Liver (tissue), 9 donors: Measurements from ENCODE around the gene ARHGEF39. TPM values are rescaled to one million over a fixed set of nuclear protein-coding genes. Genes with fewer than 3 reads are reported as not detected.

Experiments used
- DNase-seq: peaks from one replicate; pipeline ENCODE4 v3.0.0-alpha.2; 2017; ENCODE audit warnings: low spot score
- H3K27ac ChIP-seq, 2 donors: one replicate each; pipeline ENCODE4 v1.7.0; 2013; ENCODE audit warnings: inconsistent platforms in 2 of 2, low read length in 2 of 2, control low read depth in 1 of 2, low read depth in 1 of 2, mild to moderate bottlenecking in 1 of 2
- H3K27me3 ChIP-seq, 4 donors: one replicate each; pipeline versions ENCODE4 v1.6.1 to v1.7.0; 2013; ENCODE audit warnings: low read length in 3 of 4, inconsistent platforms in 1 of 4, mild to moderate bottlenecking in 1 of 4, moderate library complexity in 1 of 4; ENCODE audit not compliant: control insufficient read depth in 4 of 4, insufficient read depth in 4 of 4
- H3K36me3 ChIP-seq, 4 donors: one replicate each; pipeline versions ENCODE4 v1.6.1 to v1.7.0; 2013; ENCODE audit warnings: low read length in 3 of 4, mild to moderate bottlenecking in 3 of 4, low read depth in 1 of 4, moderate library complexity in 1 of 4; ENCODE audit not compliant: control insufficient read depth in 4 of 4, insufficient read depth in 3 of 4
- H3K4me1 ChIP-seq, 4 donors: one replicate each; pipeline versions ENCODE4 v1.6.1 to v1.7.0; 2013; ENCODE audit warnings: low read length in 3 of 4, mild to moderate bottlenecking in 3 of 4, moderate library complexity in 1 of 4; ENCODE audit not compliant: control insufficient read depth in 4 of 4, insufficient read depth in 4 of 4
- H3K4me3 ChIP-seq, 3 donors: one replicate each; pipeline versions ENCODE4 v1.6.1 to v1.7.0; 2013; ENCODE audit warnings: low read length in 3 of 3, control low read depth in 1 of 3, low read depth in 1 of 3, mild to moderate bottlenecking in 1 of 3
- H3K9ac ChIP-seq, 2 donors: one replicate each; pipeline ENCODE4 v1.7.0; 2013; ENCODE audit warnings: low read length in 2 of 2, mild to moderate bottlenecking in 2 of 2, moderate library complexity in 2 of 2, control low read depth in 1 of 2, low read depth in 1 of 2
- H3K9me3 ChIP-seq, 4 donors: one replicate each; pipeline versions ENCODE4 v1.6.1 to v1.7.0; 2013; ENCODE audit warnings: low read length in 3 of 4; ENCODE audit not compliant: control insufficient read depth in 4 of 4
- ATF3 ChIP-seq: IDR thresholded peaks from 2 replicates; pipeline ENCODE4 v1.6.1; 2016; ENCODE audit warnings: antibody characterized with exemption
- CTCF ChIP-seq: fragments of 150-350 bp; IDR thresholded peaks from 2 replicates; pipeline ENCODE4 v1.5.1; 2017; ENCODE audit warnings: improper control_type of control experiment, low read depth, low read length; ENCODE audit not compliant: missing input control
- EGR1 ChIP-seq, 2 donors: IDR thresholded peaks; 2 replicates each; pipeline ENCODE4 v1.6.1; 2016 to 2018; ENCODE audit warnings: antibody characterized with exemption in 2 of 2, low read depth in 2 of 2
- FOXA1 ChIP-seq: IDR thresholded peaks from 2 replicates; pipeline ENCODE4 v1.6.1; 2016; ENCODE audit warnings: antibody characterized with exemption
- FOXA2 ChIP-seq: IDR thresholded peaks from 2 replicates; pipeline ENCODE4 v1.6.1; 2016; ENCODE audit warnings: antibody characterized with exemption
- GABPA ChIP-seq, 2 donors: IDR thresholded peaks in 1 of 2; conservative IDR thresholded peaks in 1 of 2; 2 replicates each; pipeline ENCODE4 v1.6.1; 2016; ENCODE audit warnings: antibody characterized with exemption in 2 of 2, mild to moderate bottlenecking in 1 of 2, moderate library complexity in 1 of 2
- HNF4A ChIP-seq, 2 donors: conservative IDR thresholded peaks; 2 replicates each; pipeline ENCODE4 v1.6.1; 2016; ENCODE audit warnings: antibody characterized with exemption in 2 of 2, mild to moderate bottlenecking in 2 of 2
- HNF4G ChIP-seq: IDR thresholded peaks from 2 replicates; pipeline ENCODE4 v1.6.1; 2016; ENCODE audit warnings: antibody characterized with exemption
- JUND ChIP-seq, 2 donors: IDR thresholded peaks; 2 replicates each; pipeline ENCODE4 v1.6.1; 2016; ENCODE audit warnings: antibody characterized with exemption in 2 of 2
- MAX ChIP-seq: IDR thresholded peaks from 2 replicates; pipeline ENCODE4 v1.6.1; 2016; ENCODE audit warnings: antibody characterized with exemption
- NR2F2 ChIP-seq: IDR thresholded peaks from 2 replicates; pipeline ENCODE4 v1.6.1; 2016; ENCODE audit warnings: antibody characterized with exemption
- RAD21 ChIP-seq, 2 donors: IDR thresholded peaks; 2 replicates each; pipeline ENCODE4 v1.6.1; 2016; ENCODE audit warnings: antibody characterized with exemption in 2 of 2, mild to moderate bottlenecking in 2 of 2
- REST ChIP-seq: IDR thresholded peaks from 2 replicates; pipeline ENCODE4 v1.6.1; 2016; ENCODE audit warnings: antibody characterized with exemption, mild to moderate bottlenecking
- RXRA ChIP-seq, 2 donors: IDR thresholded peaks; 2 replicates each; pipeline ENCODE4 v1.6.1; 2017 to 2018; ENCODE audit warnings: antibody characterized with exemption in 2 of 2, mild to moderate bottlenecking in 1 of 2
- SP1 ChIP-seq: IDR thresholded peaks from 2 replicates; pipeline ENCODE4 v1.6.1; 2018; ENCODE audit warnings: antibody characterized with exemption, mild to moderate bottlenecking
- TAF1 ChIP-seq: conservative IDR thresholded peaks from 2 replicates; pipeline ENCODE4 v1.6.1; 2016; ENCODE audit warnings: antibody characterized with exemption, mild to moderate bottlenecking
- YY1 ChIP-seq: IDR thresholded peaks from 2 replicates; pipeline ENCODE4 v1.6.1; 2016; ENCODE audit warnings: antibody characterized with exemption, mild to moderate bottlenecking
- ZBTB33 ChIP-seq: IDR thresholded peaks from 2 replicates; pipeline ENCODE4 v1.6.1; 2016; ENCODE audit warnings: antibody characterized with exemption
- WGBS: extraction: QIAGEN DNeasy Blood & Tissue Kit; methylation state at CpG from one replicate; pipeline ENCODE4 v1.1.7; 2013; 5-methylcytosine and 5-hydroxymethylcytosine counted together
- polyA plus RNA-seq, 2 donors: library from polyadenylated mRNA; stranded (reverse) in 1 of 2; unstranded in 1 of 2; fragments of 200-250 nt in 1 of 2; fragments of >200 nt in 1 of 2; fragmentation: Nextera tagmentation in 1 of 2; extraction: Ambion mirVana in 1 of 2; gene quantifications; one replicate each; pipeline versions ENCODE4 v1.2.1 to v1.2.3, GENCODE V29; 2013 to 2015
- total RNA-seq, 2 donors: library from RNA; depleted of rRNA; stranded (reverse); fragments of >200 nt; gene quantifications; one replicate each; pipeline ENCODE4 v1.2.3, GENCODE V29; 2014
- donor health status: healthy.
- donor health status: healthy.
- donor health status: healthy.
- donor health status: healthy.
- donor health status: healthy.

The ARHGEF39 gene
- total and polyA plus RNA-seq, 4 donors = under 0.01 to 7.4 (median 0.74) TPM

GRCh38 chr9:35673132-35674024 lies 8.4 kb upstream of the ARHGEF39 start, which contains the start of gene CA9:
CA9 (plus strand) TSS chr9:35673928; CDS start chr9:35673960, 32 bp downstream.
- TF ChIP-seq HNF4G = no peak
- no peak for TF ChIP-seq RAD21 (IDR thresholded peaks at IDR 0.05)
- TF ChIP-seq TAF1 = no peak
- no peak for TF ChIP-seq ZBTB33
- no peak for TF ChIP-seq HNF4A (conservative IDR thresholded peaks at IDR 0.05)
- no peak for TF ChIP-seq RXRA (IDR thresholded peaks at IDR 0.05)
- TF ChIP-seq ATF3 = no peak
- no peak for TF ChIP-seq FOXA1
- no peak for TF ChIP-seq YY1
- TF ChIP-seq CTCF = no peak
- TF ChIP-seq NR2F2 = no peak
- no peak for TF ChIP-seq GABPA (IDR thresholded peaks at IDR 0.05 in 1 of 2, conservative IDR thresholded peaks at IDR 0.05 in 1 of 2)
- TF ChIP-seq REST = no peak
- TF ChIP-seq MAX = no peak
- no peak for TF ChIP-seq EGR1 (IDR thresholded peaks at IDR 0.05; ENCODE audit: low read depth in 2 of 2)
- no peak for TF ChIP-seq JUND (IDR thresholded peaks at IDR 0.05)
- TF ChIP-seq SP1 = no peak
- TF ChIP-seq FOXA2 = no peak
- Histone ChIP-seq H3K27me3 (no peaks in the 10 kb centered on the region), H3K4me1 (peaks cover 6 to 17% (median 14%) of the 10 kb centered on the region in 4 donors), H3K9me3 (no peaks in the 10 kb centered on the region), H3K4me3 (no peak within 1 kb of the TSS), H3K27ac (no peak within 1 kb of the TSS), H3K36me3 (no peaks in the 10 kb centered on the region), H3K9ac (no peak within 1 kb of the TSS)
- 75% methylated on average over 10 of the region's 10 CpGs for whole genome bisulfite sequencing
- no peak for DNase-seq
